ENCODE results near the gene APOBR. TPM values are rescaled to one million over a fixed set of nuclear protein-coding genes. Genes with fewer than 3 reads are reported as not detected.

Gene APOBR
- total and polyA plus RNA-seq, 2 donors (not counting 1 experiment from before 2014, with no cell fraction given) = 0.81 to 2.6 TPM

DNA sequence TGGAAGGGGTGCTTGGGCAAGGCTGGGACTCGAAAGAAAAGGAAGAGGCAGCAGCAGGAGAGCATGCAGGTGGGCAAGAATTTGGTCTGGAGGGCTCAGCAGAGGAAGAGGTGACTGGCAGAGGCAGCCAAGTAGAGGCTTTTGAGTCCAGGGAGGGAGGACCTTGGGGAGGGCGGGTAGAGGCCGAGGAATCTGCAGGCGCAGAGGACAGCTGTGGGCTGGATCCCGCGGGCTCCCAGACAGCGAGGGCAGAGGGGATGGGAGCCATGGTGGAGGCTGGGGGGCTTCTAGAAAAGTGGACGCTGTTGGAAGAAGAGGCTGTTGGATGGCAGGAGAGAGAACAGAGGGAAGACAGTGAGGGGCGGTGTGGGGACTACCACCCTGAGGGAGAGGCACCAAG lies 2.9 kb downstream of the APOBR start:
- Histone ChIP-seq H3K79me2 (ENCODE audit: control insufficient read depth, insufficient read depth, low read length) (no peaks in the 10 kb centered on the region), H3K36me3 (replicated peaks in 1 of 2; ENCODE audit: control extremely low read depth in 1 of 2, control insufficient read depth in 1 of 2, extremely low read depth in 1 of 2, insufficient read depth in 2 of 2, low read length in 1 of 2) (no peaks in the 10 kb centered on the region), H3K4me2 (replicated peaks; ENCODE audit: low read depth, low read length, poor library complexity, severe bottlenecking) (no peak overlapping the region), H2AFZ (ENCODE audit: insufficient read depth, low read depth, low read length, poor library complexity, severe bottlenecking) (no peak overlapping the region), H3K27me3 (replicated peaks in 1 of 4; ENCODE audit: control extremely low read depth in 1 of 4, control insufficient read depth in 3 of 4, insufficient read depth in 4 of 4, low read length in 3 of 4) (no peaks in the 10 kb centered on the region), H3K9me3 (ENCODE audit: control extremely low read depth in 1 of 3, control insufficient read depth in 2 of 3, insufficient read depth in 1 of 3, low read length in 2 of 3) (no peaks in the 10 kb centered on the region), H4K20me1 (ENCODE audit: control insufficient read depth, insufficient read depth, low read length, poor library complexity, severe bottlenecking) (no peaks in the 10 kb centered on the region), H3K27ac (ENCODE audit: low read length in 2 of 2) (no peak overlapping the region), H3K9ac (ENCODE audit: low read length) (no peak overlapping the region), H3K4me1 (ENCODE audit: control insufficient read depth in 2 of 2, insufficient read depth in 2 of 2, low read length in 2 of 2) (peaks cover 21 to 38% of the 10 kb centered on the region in 2 donors), H3K4me3 (ENCODE audit: control extremely low read depth in 1 of 5, extremely low read depth in 1 of 5, insufficient read depth in 1 of 5, low read depth in 2 of 5, low read length in 4 of 5) (no peak overlapping the region)
- intact Hi-C loops (cut with micrococcal nuclease) = no loop called here
- 96% methylated on average over 9 of the region's 9 CpGs for WGBS (ENCODE audit: insufficient coverage)
- POLR2A ChIA-PET = no interaction called here
- no peaks in the 10 kb centered on the region for H3K9me3 Mint-ChIP-seq (ENCODE audit: insufficient read depth)
- no peak overlapping the region for H3K4me3 Mint-ChIP-seq
- CTCF ChIA-PET = no interaction called here
- TF ChIP-seq, protein P1, sequence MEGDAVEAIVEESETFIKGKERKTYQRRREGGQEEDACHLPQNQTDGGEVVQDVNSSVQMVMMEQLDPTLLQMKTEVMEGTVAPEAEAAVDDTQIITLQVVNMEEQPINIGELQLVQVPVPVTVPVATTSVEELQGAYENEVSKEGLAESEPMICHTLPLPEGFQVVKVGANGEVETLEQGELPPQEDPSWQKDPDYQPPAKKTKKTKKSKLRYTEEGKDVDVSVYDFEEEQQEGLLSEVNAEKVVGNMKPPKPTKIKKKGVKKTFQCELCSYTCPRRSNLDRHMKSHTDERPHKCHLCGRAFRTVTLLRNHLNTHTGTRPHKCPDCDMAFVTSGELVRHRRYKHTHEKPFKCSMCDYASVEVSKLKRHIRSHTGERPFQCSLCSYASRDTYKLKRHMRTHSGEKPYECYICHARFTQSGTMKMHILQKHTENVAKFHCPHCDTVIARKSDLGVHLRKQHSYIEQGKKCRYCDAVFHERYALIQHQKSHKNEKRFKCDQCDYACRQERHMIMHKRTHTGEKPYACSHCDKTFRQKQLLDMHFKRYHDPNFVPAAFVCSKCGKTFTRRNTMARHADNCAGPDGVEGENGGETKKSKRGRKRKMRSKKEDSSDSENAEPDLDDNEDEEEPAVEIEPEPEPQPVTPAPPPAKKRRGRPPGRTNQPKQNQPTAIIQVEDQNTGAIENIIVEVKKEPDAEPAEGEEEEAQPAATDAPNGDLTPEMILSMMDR (IDR thresholded peaks at IDR 0.05) = no peak
- TF ChIP-seq EZH2 (IDR thresholded peaks at IDR 0.05; ENCODE audit: borderline replicate concordance, insufficient read depth, low read depth, low read length, poor library complexity, severe bottlenecking) = no peak
- no peak for DNase-seq
- no peak overlapping the region for H3K27ac Mint-ChIP-seq
- ATAC-seq (ENCODE audit: low read depth) = no peak
- peaks cover 41% of the 10 kb centered on the region for H3K4me1 Mint-ChIP-seq
- no peaks in the 10 kb centered on the region for H3K27me3 Mint-ChIP-seq

DNA sequence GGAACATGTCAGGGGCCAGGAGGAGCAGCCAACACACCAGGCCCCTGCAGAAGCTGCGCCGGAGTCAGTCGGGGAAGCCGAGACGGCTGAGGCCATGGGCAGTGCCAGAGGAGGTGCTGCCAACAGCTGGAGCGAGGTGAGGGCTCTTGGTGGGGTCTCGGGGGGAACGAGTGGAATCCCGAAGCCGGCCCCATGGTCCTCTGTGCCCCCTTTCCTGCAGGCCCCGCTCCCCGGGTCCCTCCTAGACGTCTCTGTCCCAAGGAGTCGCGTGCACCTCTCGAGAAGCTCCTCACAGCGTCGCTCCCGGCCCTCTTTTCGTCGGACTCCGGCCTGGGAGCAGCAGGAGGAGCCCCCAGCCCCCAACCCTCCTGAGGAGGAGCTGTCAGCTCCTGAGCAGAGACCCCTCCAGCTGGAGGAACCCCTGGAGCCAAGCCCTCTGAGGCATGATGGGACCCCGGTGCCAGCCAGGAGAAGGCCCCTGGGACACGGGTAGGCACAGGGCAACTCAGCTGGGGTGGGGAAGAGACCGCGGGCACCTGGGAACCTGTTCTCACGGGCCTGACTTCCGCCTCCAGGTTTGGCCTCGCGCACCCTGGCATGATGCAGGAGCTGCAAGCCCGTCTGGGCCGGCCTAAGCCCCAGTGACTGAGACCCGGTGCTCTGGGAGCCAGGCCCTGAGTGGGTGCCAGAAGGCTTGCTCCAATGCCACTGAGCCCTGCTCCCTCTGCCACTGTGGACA lies 3.6 kb downstream of the APOBR start:
- no peaks in the 10 kb centered on the region for H3K9me3 ChIP-seq (ENCODE audit: control extremely low read depth in 1 of 3, control insufficient read depth in 2 of 3, insufficient read depth in 1 of 3, low read length in 2 of 3)
- peaks cover 17 to 32% of the 10 kb centered on the region in 2 donors for H3K4me1 ChIP-seq (ENCODE audit: control insufficient read depth in 2 of 2, insufficient read depth in 2 of 2, low read length in 2 of 2)
- H3K4me2 ChIP-seq (replicated peaks; ENCODE audit: low read depth, low read length, poor library complexity, severe bottlenecking) = no peak overlapping the region
- H4K20me1 ChIP-seq (ENCODE audit: control insufficient read depth, insufficient read depth, low read length, poor library complexity, severe bottlenecking) = no peaks in the 10 kb centered on the region
- intact Hi-C loops (cut with micrococcal nuclease) = no loop called here
- H3K27ac Mint-ChIP-seq = no peak overlapping the region
- no peaks in the 10 kb centered on the region for H3K36me3 ChIP-seq (replicated peaks in 1 of 2; ENCODE audit: control extremely low read depth in 1 of 2, control insufficient read depth in 1 of 2, extremely low read depth in 1 of 2, insufficient read depth in 2 of 2, low read length in 1 of 2)
- CTCF ChIA-PET = no interaction called here
- no peak overlapping the region for H3K9ac ChIP-seq (ENCODE audit: low read length)
- ATAC-seq (ENCODE audit: low read depth) (no peak), DNase-seq (no peak)
- no peaks in the 10 kb centered on the region for H3K27me3 Mint-ChIP-seq
- WGBS (ENCODE audit: insufficient coverage) = 97% methylated on average over 33 of the region's 33 CpGs
- no peaks in the 10 kb centered on the region for H3K27me3 ChIP-seq (replicated peaks in 1 of 4; ENCODE audit: control extremely low read depth in 1 of 4, control insufficient read depth in 3 of 4, insufficient read depth in 4 of 4, low read length in 3 of 4)
- no peaks in the 10 kb centered on the region for H3K9me3 Mint-ChIP-seq (ENCODE audit: insufficient read depth)
- POLR2A ChIA-PET = no interaction called here
- H3K4me3 Mint-ChIP-seq = no peak overlapping the region
- TF ChIP-seq, protein P1 (IDR thresholded peaks at IDR 0.05) = no peak
- TF ChIP-seq EZH2 (IDR thresholded peaks at IDR 0.05; ENCODE audit: borderline replicate concordance, insufficient read depth, low read depth, low read length, poor library complexity, severe bottlenecking) = no peak
- no peaks in the 10 kb centered on the region for H3K79me2 ChIP-seq (ENCODE audit: control insufficient read depth, insufficient read depth, low read length)
- peaks cover 40% of the 10 kb centered on the region for H3K4me1 Mint-ChIP-seq
- H3K27ac ChIP-seq (ENCODE audit: low read length in 2 of 2) = no peak overlapping the region
- no peak overlapping the region for H2AFZ ChIP-seq (ENCODE audit: insufficient read depth, low read depth, low read length, poor library complexity, severe bottlenecking)
- no peak overlapping the region for H3K4me3 ChIP-seq (ENCODE audit: control extremely low read depth in 1 of 5, extremely low read depth in 1 of 5, insufficient read depth in 1 of 5, low read depth in 2 of 5, low read length in 4 of 5)

Measured in B cell (primary cell).